DLD1 (cell line): Measurements from ENCODE around the gene ITGB2.
"Not testable (repeated sequence)": the region's sequence is repeated elsewhere in the genome, so short reads cannot be mapped to it uniquely, and the experiment has no call there.

Experiments used
- in situ Hi-C: cut with HindIII; loops from 2 replicates; pipeline ENCODE4 v1.10.0; 2017; ENCODE audit warnings: low sequenced_read_pairs

The ITGB2 gene

GRCh38 chr21:44928500-44929241 is 8.0 kb upstream of the ITGB2 start:
- in situ Hi-C loops, result not testable (repeated sequence)

- in situ Hi-C loops, result no loop called here
Observed at GRCh38 chr21:44927587-44928461, 7.1 kb upstream of the ITGB2 start.

- in situ Hi-C loops, result no loop called here
Observed at GRCh38 chr21:44927259-44927586, 6.5 kb upstream of the ITGB2 start.

- in situ Hi-C loops, result no loop called here
Observed at GRCh38 chr21:44926331-44927101, 5.8 kb upstream of the ITGB2 start.

- in situ Hi-C loops, result no loop called here
Observed at GRCh38 chr21:44925378-44925755, 4.7 kb upstream of the ITGB2 start.

- in situ Hi-C loops, result no loop called here
Observed at GRCh38 chr21:44924606-44925377, 4.1 kb upstream of the ITGB2 start.

GRCh38 chr21:44923480-44924084 is 2.9 kb upstream of the ITGB2 start:
- in situ Hi-C loops, result no loop called here

- in situ Hi-C loops, result no loop called here
Observed at GRCh38 chr21:44921928-44922327, 1.2 kb upstream of the ITGB2 start.

GRCh38 chr21:44919913-44920693 is 596 bp downstream of the ITGB2 start:
- in situ Hi-C loops, result no loop called here

GRCh38 chr21:44919111-44919912 is 1.4 kb downstream of the ITGB2 start:
- in situ Hi-C loops, result no loop called here

- in situ Hi-C loops, result no loop called here
Observed at GRCh38 chr21:44918581-44919033, 2.1 kb downstream of the ITGB2 start.

- in situ Hi-C loops, result no loop called here
Observed at GRCh38 chr21:44918107-44918470, 2.6 kb downstream of the ITGB2 start.

GRCh38 chr21:44917446-44918106 is 3.1 kb downstream of the ITGB2 start:
- in situ Hi-C loops, result no loop called here

- in situ Hi-C loops, result no loop called here
Observed at GRCh38 chr21:44916965-44917364, 3.7 kb downstream of the ITGB2 start.

- in situ Hi-C loops, result no loop called here
Observed at GRCh38 chr21:44914176-44914874, 6.4 kb downstream of the ITGB2 start.

- in situ Hi-C loops, result no loop called here
Observed at GRCh38 chr21:44913425-44914175, 7.1 kb downstream of the ITGB2 start.
